Liver (tissue), 9 donors: ENCODE measurements around the gene ANGPT4. TPM values are rescaled to one million over a fixed set of nuclear protein-coding genes. Genes with fewer than 3 reads are reported as not detected.

Experiments used
- DNase-seq: peaks from one replicate; pipeline ENCODE4 v3.0.0-alpha.2; 2017; ENCODE audit warnings: low spot score
- H3K27ac ChIP-seq, 2 donors: one replicate each; pipeline ENCODE4 v1.7.0; 2013; ENCODE audit warnings: inconsistent platforms in 2 of 2, low read length in 2 of 2, control low read depth in 1 of 2, low read depth in 1 of 2, mild to moderate bottlenecking in 1 of 2
- H3K27me3 ChIP-seq, 4 donors: one replicate each; pipeline versions ENCODE4 v1.6.1 to v1.7.0; 2013; ENCODE audit warnings: low read length in 3 of 4, inconsistent platforms in 1 of 4, mild to moderate bottlenecking in 1 of 4, moderate library complexity in 1 of 4; ENCODE audit not compliant: control insufficient read depth in 4 of 4, insufficient read depth in 4 of 4
- H3K36me3 ChIP-seq, 4 donors: one replicate each; pipeline versions ENCODE4 v1.6.1 to v1.7.0; 2013; ENCODE audit warnings: low read length in 3 of 4, mild to moderate bottlenecking in 3 of 4, low read depth in 1 of 4, moderate library complexity in 1 of 4; ENCODE audit not compliant: control insufficient read depth in 4 of 4, insufficient read depth in 3 of 4
- H3K4me1 ChIP-seq, 4 donors: one replicate each; pipeline versions ENCODE4 v1.6.1 to v1.7.0; 2013; ENCODE audit warnings: low read length in 3 of 4, mild to moderate bottlenecking in 3 of 4, moderate library complexity in 1 of 4; ENCODE audit not compliant: control insufficient read depth in 4 of 4, insufficient read depth in 4 of 4
- H3K4me3 ChIP-seq, 3 donors: one replicate each; pipeline versions ENCODE4 v1.6.1 to v1.7.0; 2013; ENCODE audit warnings: low read length in 3 of 3, control low read depth in 1 of 3, low read depth in 1 of 3, mild to moderate bottlenecking in 1 of 3
- H3K9ac ChIP-seq, 2 donors: one replicate each; pipeline ENCODE4 v1.7.0; 2013; ENCODE audit warnings: low read length in 2 of 2, mild to moderate bottlenecking in 2 of 2, moderate library complexity in 2 of 2, control low read depth in 1 of 2, low read depth in 1 of 2
- H3K9me3 ChIP-seq, 4 donors: one replicate each; pipeline versions ENCODE4 v1.6.1 to v1.7.0; 2013; ENCODE audit warnings: low read length in 3 of 4; ENCODE audit not compliant: control insufficient read depth in 4 of 4
- EGR1 ChIP-seq, 2 donors: IDR thresholded peaks; 2 replicates each; pipeline ENCODE4 v1.6.1; 2016 to 2018; ENCODE audit warnings: antibody characterized with exemption in 2 of 2, low read depth in 2 of 2
- FOXA1 ChIP-seq: IDR thresholded peaks from 2 replicates; pipeline ENCODE4 v1.6.1; 2016; ENCODE audit warnings: antibody characterized with exemption
- FOXA2 ChIP-seq: IDR thresholded peaks from 2 replicates; pipeline ENCODE4 v1.6.1; 2016; ENCODE audit warnings: antibody characterized with exemption
- HNF4A ChIP-seq, 2 donors: conservative IDR thresholded peaks; 2 replicates each; pipeline ENCODE4 v1.6.1; 2016; ENCODE audit warnings: antibody characterized with exemption in 2 of 2, mild to moderate bottlenecking in 2 of 2
- HNF4G ChIP-seq: IDR thresholded peaks from 2 replicates; pipeline ENCODE4 v1.6.1; 2016; ENCODE audit warnings: antibody characterized with exemption
- JUND ChIP-seq, 2 donors: IDR thresholded peaks; 2 replicates each; pipeline ENCODE4 v1.6.1; 2016; ENCODE audit warnings: antibody characterized with exemption in 2 of 2
- NR2F2 ChIP-seq: IDR thresholded peaks from 2 replicates; pipeline ENCODE4 v1.6.1; 2016; ENCODE audit warnings: antibody characterized with exemption
- RAD21 ChIP-seq, 2 donors: IDR thresholded peaks; 2 replicates each; pipeline ENCODE4 v1.6.1; 2016; ENCODE audit warnings: antibody characterized with exemption in 2 of 2, mild to moderate bottlenecking in 2 of 2
- SP1 ChIP-seq: IDR thresholded peaks from 2 replicates; pipeline ENCODE4 v1.6.1; 2018; ENCODE audit warnings: antibody characterized with exemption, mild to moderate bottlenecking
- TAF1 ChIP-seq: conservative IDR thresholded peaks from 2 replicates; pipeline ENCODE4 v1.6.1; 2016; ENCODE audit warnings: antibody characterized with exemption, mild to moderate bottlenecking
- YY1 ChIP-seq: IDR thresholded peaks from 2 replicates; pipeline ENCODE4 v1.6.1; 2016; ENCODE audit warnings: antibody characterized with exemption, mild to moderate bottlenecking
- WGBS: extraction: QIAGEN DNeasy Blood & Tissue Kit; methylation state at CpG from one replicate; pipeline ENCODE4 v1.1.7; 2013; 5-methylcytosine and 5-hydroxymethylcytosine counted together
- polyA plus RNA-seq, 2 donors: library from polyadenylated mRNA; stranded (reverse) in 1 of 2; unstranded in 1 of 2; fragments of 200-250 nt in 1 of 2; fragments of >200 nt in 1 of 2; fragmentation: Nextera tagmentation in 1 of 2; extraction: Ambion mirVana in 1 of 2; gene quantifications; one replicate each; pipeline versions ENCODE4 v1.2.1 to v1.2.3, GENCODE V29; 2013 to 2015
- total RNA-seq, 2 donors: library from RNA; depleted of rRNA; stranded (reverse); fragments of >200 nt; gene quantifications; one replicate each; pipeline ENCODE4 v1.2.3, GENCODE V29; 2014
- TF ChIP-seq, protein P1 (sequence below): fragments of 150-350 bp; IDR thresholded peaks from 2 replicates; pipeline ENCODE4 v1.5.1; 2017; ENCODE audit warnings: improper control_type of control experiment, low read depth, low read length; ENCODE audit not compliant: missing input control
- TF ChIP-seq, protein P2 (sequence below): IDR thresholded peaks from 2 replicates; pipeline ENCODE4 v1.6.1; 2016; ENCODE audit warnings: antibody characterized with exemption
- TF ChIP-seq, protein P3 (sequence below): IDR thresholded peaks from 2 replicates; pipeline ENCODE4 v1.6.1; 2016; ENCODE audit warnings: antibody characterized with exemption
- TF ChIP-seq, protein P4 (sequence below): IDR thresholded peaks from 2 replicates; pipeline ENCODE4 v1.6.1; 2016; ENCODE audit warnings: antibody characterized with exemption
- donor health status: healthy.
- donor health status: healthy.
- donor health status: healthy.
- donor health status: healthy.
- donor health status: healthy.

ANGPT4 gene
- total and polyA plus RNA-seq, 4 donors, result 0.05 to 0.13 (median 0.08) TPM

DNA sequence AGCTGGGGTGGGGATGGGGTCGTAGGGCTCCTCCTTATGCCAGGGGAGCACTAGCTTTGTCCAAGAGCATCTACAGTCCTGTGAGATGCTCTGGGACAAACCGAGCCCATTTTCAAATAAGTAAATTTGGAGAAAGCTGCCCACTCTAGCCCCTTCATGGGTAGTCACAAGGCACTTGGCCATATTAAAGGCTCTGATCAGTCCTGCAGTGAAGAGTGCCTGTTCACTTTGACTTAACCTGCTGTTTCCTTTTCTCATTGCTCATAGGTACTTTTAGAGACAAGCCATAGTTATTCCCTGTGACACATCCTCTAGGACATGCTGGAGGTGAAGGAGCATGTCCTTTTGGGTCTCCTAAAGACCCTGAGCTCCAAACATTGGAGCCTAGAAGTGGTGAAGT, 44.2 kb downstream of the ANGPT4 start:
- DNase-seq, result no peak
- Histone ChIP-seq H3K36me3 (no peaks in the 10 kb centered on the region), H3K9me3 (no peaks in the 10 kb centered on the region), H3K27ac (no peak overlapping the region), H3K27me3 (no peaks in the 10 kb centered on the region), H3K4me3 (no peak overlapping the region), H3K9ac (no peak overlapping the region), H3K4me1 (peaks cover 0 to 3% (median 1%) of the 10 kb centered on the region in 4 donors)
- TF ChIP-seq HNF4G (no peak), JUND (IDR thresholded peaks at IDR 0.05) (no peak), TAF1 (no peak), FOXA1 (no peak), NR2F2 (no peak)
- TF ChIP-seq, protein P1, sequence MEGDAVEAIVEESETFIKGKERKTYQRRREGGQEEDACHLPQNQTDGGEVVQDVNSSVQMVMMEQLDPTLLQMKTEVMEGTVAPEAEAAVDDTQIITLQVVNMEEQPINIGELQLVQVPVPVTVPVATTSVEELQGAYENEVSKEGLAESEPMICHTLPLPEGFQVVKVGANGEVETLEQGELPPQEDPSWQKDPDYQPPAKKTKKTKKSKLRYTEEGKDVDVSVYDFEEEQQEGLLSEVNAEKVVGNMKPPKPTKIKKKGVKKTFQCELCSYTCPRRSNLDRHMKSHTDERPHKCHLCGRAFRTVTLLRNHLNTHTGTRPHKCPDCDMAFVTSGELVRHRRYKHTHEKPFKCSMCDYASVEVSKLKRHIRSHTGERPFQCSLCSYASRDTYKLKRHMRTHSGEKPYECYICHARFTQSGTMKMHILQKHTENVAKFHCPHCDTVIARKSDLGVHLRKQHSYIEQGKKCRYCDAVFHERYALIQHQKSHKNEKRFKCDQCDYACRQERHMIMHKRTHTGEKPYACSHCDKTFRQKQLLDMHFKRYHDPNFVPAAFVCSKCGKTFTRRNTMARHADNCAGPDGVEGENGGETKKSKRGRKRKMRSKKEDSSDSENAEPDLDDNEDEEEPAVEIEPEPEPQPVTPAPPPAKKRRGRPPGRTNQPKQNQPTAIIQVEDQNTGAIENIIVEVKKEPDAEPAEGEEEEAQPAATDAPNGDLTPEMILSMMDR, result no peak
- TF ChIP-seq, protein P2, sequence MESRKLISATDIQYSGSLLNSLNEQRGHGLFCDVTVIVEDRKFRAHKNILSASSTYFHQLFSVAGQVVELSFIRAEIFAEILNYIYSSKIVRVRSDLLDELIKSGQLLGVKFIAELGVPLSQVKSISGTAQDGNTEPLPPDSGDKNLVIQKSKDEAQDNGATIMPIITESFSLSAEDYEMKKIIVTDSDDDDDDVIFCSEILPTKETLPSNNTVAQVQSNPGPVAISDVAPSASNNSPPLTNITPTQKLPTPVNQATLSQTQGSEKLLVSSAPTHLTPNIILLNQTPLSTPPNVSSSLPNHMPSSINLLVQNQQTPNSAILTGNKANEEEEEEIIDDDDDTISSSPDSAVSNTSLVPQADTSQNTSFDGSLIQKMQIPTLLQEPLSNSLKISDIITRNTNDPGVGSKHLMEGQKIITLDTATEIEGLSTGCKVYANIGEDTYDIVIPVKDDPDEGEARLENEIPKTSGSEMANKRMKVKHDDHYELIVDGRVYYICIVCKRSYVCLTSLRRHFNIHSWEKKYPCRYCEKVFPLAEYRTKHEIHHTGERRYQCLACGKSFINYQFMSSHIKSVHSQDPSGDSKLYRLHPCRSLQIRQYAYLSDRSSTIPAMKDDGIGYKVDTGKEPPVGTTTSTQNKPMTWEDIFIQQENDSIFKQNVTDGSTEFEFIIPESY, result no peak
- 36% methylated on average over 2 of the region's 2 CpGs for WGBS

DNA sequence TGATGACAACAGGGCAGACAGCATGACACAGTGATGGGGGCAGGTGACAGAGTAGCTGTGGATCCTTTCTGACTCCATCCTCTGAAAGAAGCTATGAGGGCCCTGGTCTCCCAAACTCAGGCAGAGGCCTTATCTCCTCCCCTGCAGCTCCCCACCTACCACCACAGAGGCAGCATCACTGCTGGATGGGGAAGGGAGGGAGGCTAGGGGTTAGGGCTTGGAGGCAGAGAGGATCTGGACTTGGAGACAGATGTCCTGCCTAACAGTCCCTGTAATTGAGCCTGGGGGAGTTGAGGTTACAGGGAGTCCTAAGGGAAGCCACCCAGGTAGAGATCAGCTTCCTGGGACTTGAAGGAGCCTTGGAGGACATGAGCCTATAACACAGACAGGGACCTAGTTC, 44.7 kb downstream of the ANGPT4 start:
- H3K27me3 ChIP-seq, result no peaks in the 10 kb centered on the region
- H3K9me3 ChIP-seq, result no peaks in the 10 kb centered on the region
- H3K4me3 ChIP-seq, result no peak overlapping the region
- H3K9ac ChIP-seq, result no peak overlapping the region
- DNase-seq, result no peak
- no peak overlapping the region for H3K27ac ChIP-seq
- no peak for TF ChIP-seq FOXA2
- no peak for TF ChIP-seq SP1
- TF ChIP-seq JUND (IDR thresholded peaks at IDR 0.05), result no peak
- TF ChIP-seq FOXA1, result no peak
- no peak for TF ChIP-seq HNF4G
- TF ChIP-seq RAD21 (IDR thresholded peaks at IDR 0.05), result no peak
- TF ChIP-seq YY1, result no peak
- TF ChIP-seq, protein P3, sequence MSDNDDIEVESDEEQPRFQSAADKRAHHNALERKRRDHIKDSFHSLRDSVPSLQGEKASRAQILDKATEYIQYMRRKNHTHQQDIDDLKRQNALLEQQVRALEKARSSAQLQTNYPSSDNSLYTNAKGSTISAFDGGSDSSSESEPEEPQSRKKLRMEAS, result no peak
- TF ChIP-seq, protein P4, sequence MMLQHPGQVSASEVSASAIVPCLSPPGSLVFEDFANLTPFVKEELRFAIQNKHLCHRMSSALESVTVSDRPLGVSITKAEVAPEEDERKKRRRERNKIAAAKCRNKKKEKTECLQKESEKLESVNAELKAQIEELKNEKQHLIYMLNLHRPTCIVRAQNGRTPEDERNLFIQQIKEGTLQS, result no peak
- TF ChIP-seq EGR1 (IDR thresholded peaks at IDR 0.05; ENCODE audit: low read depth in 2 of 2), result no peak
- TF ChIP-seq, protein P2, result no peak
- TF ChIP-seq TAF1, result no peak
- TF ChIP-seq HNF4A (conservative IDR thresholded peaks at IDR 0.05), result no peak
- no peaks in the 10 kb centered on the region for H3K36me3 ChIP-seq
- H3K4me1 ChIP-seq, result peaks cover 0 to 3% (median 1%) of the 10 kb centered on the region in 4 donors
